ENCODE measurements around the gene INTS11. TPM values are rescaled to one million over a fixed set of nuclear protein-coding genes. Genes with fewer than 3 reads are reported as not detected.

INTS11 gene
- total RNA-seq, 6 experiments from 2014 or later = 35.1 to 52.4 (median 43.5) TPM

DNA sequence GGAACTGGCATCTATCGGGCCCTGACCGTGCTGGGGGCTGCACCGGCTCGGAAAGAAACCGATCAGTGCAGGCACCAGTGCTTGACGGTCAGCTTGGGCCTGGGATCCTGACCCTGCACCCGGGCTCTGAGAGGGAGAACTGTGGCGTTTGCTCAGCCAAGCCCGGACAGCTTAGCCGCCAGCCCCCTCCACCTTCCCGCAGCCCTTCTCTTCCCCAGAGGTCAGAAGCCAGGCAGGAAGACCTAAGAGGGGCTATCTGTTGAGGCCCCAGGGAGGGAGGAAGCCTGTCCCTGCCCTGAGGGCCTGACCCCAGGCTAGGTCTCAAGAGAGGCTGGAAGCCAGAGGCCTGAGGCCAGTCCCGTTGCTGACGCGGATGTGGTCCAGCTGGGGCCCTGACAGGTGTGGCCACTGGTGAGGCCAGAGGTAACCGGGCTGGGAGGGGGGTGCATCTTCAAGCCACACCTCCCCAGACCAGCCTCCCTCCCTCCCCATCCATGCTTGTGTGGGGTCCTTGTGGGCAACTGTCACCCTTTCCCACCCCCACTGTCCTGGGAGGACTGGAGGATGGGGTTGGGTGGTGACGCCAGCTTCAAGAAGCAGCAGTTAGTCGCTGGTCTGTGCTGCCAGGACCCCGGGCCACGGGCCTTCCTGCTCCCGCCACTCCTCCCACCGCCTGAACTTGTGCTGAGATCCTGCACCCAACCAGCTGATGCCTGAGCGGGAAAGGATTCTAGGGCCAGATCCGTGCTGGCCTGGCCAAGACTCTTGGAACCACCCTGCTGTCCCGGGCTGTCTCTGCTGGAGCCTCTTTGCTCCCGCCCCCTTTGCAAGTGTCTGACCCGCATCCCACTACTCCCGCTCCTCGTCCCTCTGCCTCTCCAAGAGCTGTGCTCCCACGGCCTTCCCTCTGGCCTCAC is 27.3 kb upstream of the INTS11 start:
- Histone ChIP-seq H3K36me3 (no peaks in the 10 kb centered on the region), H3K4me1 (peaks cover 0 to 12% (median 5%) of the 10 kb centered on the region in 4 donors), H3K27ac (no peak overlapping the region), H3K27me3 (peaks cover 0 to 5% of the 10 kb centered on the region in 2 donors), H3K4me3 (no peak overlapping the region), H3K9me3 (no peaks in the 10 kb centered on the region)
- intact Hi-C loops (cut with DNase I) = no loop called here
- ATAC-seq (no peak), DNase-seq (no peak)
- 80% methylated on average over 2 of the region's 29 CpGs for WGBS (ENCODE audit: insufficient coverage, low coverage, low lambda C conversion rate, missing lambda C conversion rate)
- TF ChIP-seq, protein P1, sequence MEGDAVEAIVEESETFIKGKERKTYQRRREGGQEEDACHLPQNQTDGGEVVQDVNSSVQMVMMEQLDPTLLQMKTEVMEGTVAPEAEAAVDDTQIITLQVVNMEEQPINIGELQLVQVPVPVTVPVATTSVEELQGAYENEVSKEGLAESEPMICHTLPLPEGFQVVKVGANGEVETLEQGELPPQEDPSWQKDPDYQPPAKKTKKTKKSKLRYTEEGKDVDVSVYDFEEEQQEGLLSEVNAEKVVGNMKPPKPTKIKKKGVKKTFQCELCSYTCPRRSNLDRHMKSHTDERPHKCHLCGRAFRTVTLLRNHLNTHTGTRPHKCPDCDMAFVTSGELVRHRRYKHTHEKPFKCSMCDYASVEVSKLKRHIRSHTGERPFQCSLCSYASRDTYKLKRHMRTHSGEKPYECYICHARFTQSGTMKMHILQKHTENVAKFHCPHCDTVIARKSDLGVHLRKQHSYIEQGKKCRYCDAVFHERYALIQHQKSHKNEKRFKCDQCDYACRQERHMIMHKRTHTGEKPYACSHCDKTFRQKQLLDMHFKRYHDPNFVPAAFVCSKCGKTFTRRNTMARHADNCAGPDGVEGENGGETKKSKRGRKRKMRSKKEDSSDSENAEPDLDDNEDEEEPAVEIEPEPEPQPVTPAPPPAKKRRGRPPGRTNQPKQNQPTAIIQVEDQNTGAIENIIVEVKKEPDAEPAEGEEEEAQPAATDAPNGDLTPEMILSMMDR (IDR thresholded peaks at IDR 0.05) = no peak
- no peak for TF ChIP-seq POLR2A (IDR thresholded peaks at IDR 0.05)

DNA sequence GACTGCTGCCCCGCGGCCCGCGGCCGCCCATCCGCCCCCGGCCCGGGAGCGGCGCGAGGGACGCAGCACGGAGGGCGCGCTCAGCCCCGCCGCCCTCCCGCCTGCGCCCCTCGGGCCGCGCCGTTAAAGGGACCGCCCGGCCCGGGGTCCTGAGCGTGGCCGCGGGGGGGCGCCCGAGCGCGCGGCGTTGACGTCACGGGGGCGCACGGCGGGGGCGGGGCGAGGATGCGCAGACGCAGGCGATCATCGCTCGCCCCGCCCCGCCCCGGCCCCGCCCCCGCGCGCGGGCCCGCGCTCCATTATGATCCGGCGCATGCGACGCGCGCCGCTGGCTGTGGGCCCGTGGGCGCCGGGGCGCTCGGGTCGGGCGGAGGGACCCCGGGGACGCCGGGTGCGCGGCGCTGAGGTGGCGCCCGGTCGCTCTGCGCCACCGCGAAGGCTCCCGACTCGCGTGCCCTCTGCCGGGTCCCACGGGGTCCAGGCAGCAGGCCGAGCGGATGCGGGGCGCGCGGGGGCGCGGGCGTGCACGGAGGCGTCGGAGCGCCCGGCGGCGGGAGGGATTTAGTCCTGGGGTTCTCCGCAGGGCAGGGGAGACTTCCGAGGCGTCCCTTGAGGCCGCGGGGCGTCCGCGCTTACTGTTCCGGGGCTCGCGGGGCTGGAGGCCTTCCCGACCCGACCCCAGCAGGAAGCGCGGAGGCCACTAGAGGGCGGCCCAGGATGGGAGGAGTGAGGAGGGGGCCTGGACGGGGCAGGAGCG is 25.0 kb upstream of the INTS11 start, which contains the start of gene DVL1:
Gene DVL1, minus strand, starts transcription at position 163 of the 757 bp plus-strand sequence. CDS start 353 bp downstream, outside the sequence.
- no peaks in the 10 kb centered on the region for H3K36me3 ChIP-seq
- DNase-seq (peak in 1 of 3 donors; percentile 70), ATAC-seq (peak; percentile 28 to 63 (median 37))
- no peaks in the 10 kb centered on the region for H3K9me3 ChIP-seq
- H3K27ac ChIP-seq = peak within 1 kb of the TSS; percentile 28 to 75 (median 60)
- WGBS (ENCODE audit: insufficient coverage, low coverage, low lambda C conversion rate, missing lambda C conversion rate) = 0% methylated on average over 26 of the region's 122 CpGs
- H3K4me1 ChIP-seq = peaks cover 0 to 36% (median 17%) of the 10 kb centered on the region in 4 donors
- H3K4me3 ChIP-seq = peak within 1 kb of the TSS; percentile 64 to 86 (median 68)
- H3K27me3 ChIP-seq = peaks cover 0 to 3% of the 10 kb centered on the region in 2 donors
- TF ChIP-seq, protein P1 (IDR thresholded peaks at IDR 0.05) = peak; percentile 28 to 40 (median 36)
- peak; percentile 62 for TF ChIP-seq POLR2A (IDR thresholded peaks at IDR 0.05)
- intact Hi-C loops (cut with DNase I) = no loop called here

DNA sequence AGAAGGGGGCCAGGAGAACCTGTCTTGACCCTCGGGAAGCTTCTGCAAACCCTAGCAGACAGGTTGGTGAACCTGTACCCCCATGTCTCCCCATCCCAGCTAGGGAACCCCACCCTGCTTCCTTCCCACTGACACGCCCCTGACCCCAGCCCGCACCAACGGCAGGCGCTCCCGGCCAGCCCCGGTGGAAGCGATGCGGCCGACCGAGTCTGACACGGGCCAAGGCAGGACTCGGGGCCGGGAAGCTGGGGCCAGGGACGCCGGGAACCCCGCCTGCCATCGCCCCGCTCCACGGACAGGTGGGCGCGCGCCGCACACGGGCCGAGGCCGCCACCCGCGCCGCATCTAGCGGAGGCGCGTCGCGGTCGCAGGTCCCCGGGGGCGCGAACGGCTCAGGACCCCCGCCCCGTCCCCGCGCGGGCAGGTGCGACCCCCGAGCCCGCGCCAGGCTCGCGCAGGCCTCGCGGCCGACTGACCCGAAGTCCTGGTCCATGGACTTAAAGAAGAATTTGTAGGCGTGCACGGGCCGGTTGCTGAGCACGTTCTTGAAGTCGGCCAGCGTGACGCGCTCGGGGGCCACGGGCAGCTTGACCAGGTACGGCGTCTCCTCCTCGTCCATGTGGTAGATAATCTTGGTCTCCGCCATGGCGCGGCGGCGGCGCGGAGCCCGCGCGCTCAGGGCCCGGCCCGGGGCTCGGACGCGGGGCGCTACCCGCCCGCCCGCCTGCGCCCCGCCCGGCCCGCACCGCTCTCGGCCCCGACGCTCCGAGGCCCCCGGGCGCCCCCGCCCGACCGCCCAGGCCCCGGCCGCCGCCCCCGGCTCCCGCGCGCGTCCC is 24.2 kb upstream of the INTS11 start:
- Histone ChIP-seq H3K9me3 (no peaks in the 10 kb centered on the region), H3K27ac (peak overlapping the region; percentile 28 to 70 (median 46)), H3K4me3 (peak overlapping the region; percentile 64 to 86 (median 68)), H3K4me1 (peaks cover 0 to 44% (median 23%) of the 10 kb centered on the region in 4 donors), H3K27me3 (no peaks in the 10 kb centered on the region), H3K36me3 (no peaks in the 10 kb centered on the region)
- intact Hi-C loops (cut with DNase I) = no loop called here
- DNase-seq (no peak), ATAC-seq (peak in 1 of 4 donors; percentile 3)
- no peak for TF ChIP-seq POLR2A (IDR thresholded peaks at IDR 0.05)
- TF ChIP-seq, protein P1 (IDR thresholded peaks at IDR 0.05) = no peak
- WGBS (ENCODE audit: insufficient coverage, low coverage, low lambda C conversion rate, missing lambda C conversion rate) = 5% methylated on average over 7 of the region's 109 CpGs

Measured in right lobe of liver (tissue), 6 donors.